BJ (cell line): ENCODE results near the gene TMEM178A. TPM values are rescaled to one million over a fixed set of nuclear protein-coding genes. Genes with fewer than 3 reads are reported as not detected.

ENCODE experiments used
- CTCF ChIA-PET: fragments of 350-600 bp; formaldehyde crosslinking; extraction: SDS; loops from one replicate; lab custom pipeline; 2021; ENCODE audit warnings: antibody characterized with exemption, inconsistent platforms; lab: Yijun Ruan, JAX
- POLR2A ChIA-PET: fragments of 300-600 bp; sonication (Branson Sonifier 250); formaldehyde crosslinking; extraction: SDS; loops from one replicate; lab custom pipeline; 2021; ENCODE audit warnings: antibody characterized with exemption; lab: Charles Lee
- DNase-seq: peaks from one replicate; pipeline ENCODE4 v3.0.0-alpha.2; 2011; ENCODE audit warnings: low read depth
- H3K27me3 ChIP-seq: 2 replicates; pipeline ENCODE4 v1.6.0; 2011; ENCODE audit warnings: low read length; ENCODE audit not compliant: control insufficient read depth, insufficient read depth
- H3K36me3 ChIP-seq: 2 replicates; pipeline ENCODE4 v1.5.1; 2011; ENCODE audit warnings: low read length; ENCODE audit not compliant: control insufficient read depth, insufficient read depth
- H3K4me3 ChIP-seq: 2 replicates; pipeline ENCODE4 v1.5.1; 2011; ENCODE audit warnings: low read depth, mild to moderate bottlenecking, control low read depth, low read length
- polyA plus RNA-seq: library from polyadenylated mRNA; depleted of rRNA; stranded (reverse); fragments of >200 nt; gene quantifications from 2 replicates; pipeline ENCODE4 v1.2.3, GENCODE V29; 2011
- TF ChIP-seq, protein P1 (sequence below): IDR thresholded peaks from 2 replicates; pipeline ENCODE4 v1.5.1; 2011; ENCODE audit warnings: low read depth, mild to moderate bottlenecking, control low read depth, inconsistent platforms, low read length, moderate library complexity; ENCODE audit not compliant: insufficient read depth

The TMEM178A gene
- polyA plus RNA-seq, 1 experiment: 2.0 TPM

- Histone ChIP-seq H3K4me3 (no peak overlapping the region), H3K36me3 (no peaks in the 10 kb centered on the region), H3K27me3 (no peaks in the 10 kb centered on the region)
- no peak for DNase-seq
- ChIA-PET CTCF (interaction anchor here (2.7 kb wide), 1 partner anchor 96 kb away, joined by 8 read pairs; no protein-coding TSS in a partner anchor), POLR2A (interaction anchor here (0.5 kb wide), 1 partner anchor 122 kb away, joined by 3 read pairs; no protein-coding TSS in a partner anchor)
- TF ChIP-seq, protein P1, sequence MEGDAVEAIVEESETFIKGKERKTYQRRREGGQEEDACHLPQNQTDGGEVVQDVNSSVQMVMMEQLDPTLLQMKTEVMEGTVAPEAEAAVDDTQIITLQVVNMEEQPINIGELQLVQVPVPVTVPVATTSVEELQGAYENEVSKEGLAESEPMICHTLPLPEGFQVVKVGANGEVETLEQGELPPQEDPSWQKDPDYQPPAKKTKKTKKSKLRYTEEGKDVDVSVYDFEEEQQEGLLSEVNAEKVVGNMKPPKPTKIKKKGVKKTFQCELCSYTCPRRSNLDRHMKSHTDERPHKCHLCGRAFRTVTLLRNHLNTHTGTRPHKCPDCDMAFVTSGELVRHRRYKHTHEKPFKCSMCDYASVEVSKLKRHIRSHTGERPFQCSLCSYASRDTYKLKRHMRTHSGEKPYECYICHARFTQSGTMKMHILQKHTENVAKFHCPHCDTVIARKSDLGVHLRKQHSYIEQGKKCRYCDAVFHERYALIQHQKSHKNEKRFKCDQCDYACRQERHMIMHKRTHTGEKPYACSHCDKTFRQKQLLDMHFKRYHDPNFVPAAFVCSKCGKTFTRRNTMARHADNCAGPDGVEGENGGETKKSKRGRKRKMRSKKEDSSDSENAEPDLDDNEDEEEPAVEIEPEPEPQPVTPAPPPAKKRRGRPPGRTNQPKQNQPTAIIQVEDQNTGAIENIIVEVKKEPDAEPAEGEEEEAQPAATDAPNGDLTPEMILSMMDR: no peak
Measured at GRCh38 chr2:39689876-39690275, 24.2 kb downstream of the TMEM178A start.

- H3K4me3 ChIP-seq: no peak overlapping the region
- H3K36me3 ChIP-seq: no peaks in the 10 kb centered on the region
- CTCF ChIA-PET: interaction anchor here (0.6 kb wide), 1 partner anchor 403 kb away, joined by 4 read pairs; no protein-coding TSS in a partner anchor
- TF ChIP-seq, protein P1: no peak
- no peak for DNase-seq
- POLR2A ChIA-PET: no interaction called here
- H3K27me3 ChIP-seq: no peaks in the 10 kb centered on the region
Measured at GRCh38 chr2:39693245-39693644, 27.5 kb downstream of the TMEM178A start.

GRCh38 chr2:39696101-39696553 lies 30.4 kb downstream of the TMEM178A start:
- H3K36me3 ChIP-seq: no peaks in the 10 kb centered on the region
- POLR2A ChIA-PET: interaction anchor here (0.6 kb wide), 1 partner anchor 154 kb away, joined by 5 read pairs; no protein-coding TSS in a partner anchor
- no peak overlapping the region for H3K4me3 ChIP-seq
- TF ChIP-seq, protein P1: no peak
- CTCF ChIA-PET: interaction anchor here (0.7 to 3.8 kb wide), 20 partner anchors 9 to 320 kb away, joined by 3 to 53 read pairs (median 5); no protein-coding TSS in a partner anchor
- no peaks in the 10 kb centered on the region for H3K27me3 ChIP-seq
- DNase-seq: peak; percentile 53

- ChIA-PET POLR2A (no interaction called here), CTCF (interaction anchor here (0.7 to 3.8 kb wide), 20 partner anchors 9 to 364 kb away, joined by 3 to 53 read pairs (median 5); no protein-coding TSS in a partner anchor)
- peak; percentile 20 for DNase-seq
- Histone ChIP-seq H3K36me3 (no peaks in the 10 kb centered on the region), H3K4me3 (no peak overlapping the region), H3K27me3 (no peaks in the 10 kb centered on the region)
- TF ChIP-seq, protein P1: peak; percentile 8; the same call in 1 of the 2 replicates
Measured at GRCh38 chr2:39696838-39697237, 31.1 kb downstream of the TMEM178A start.

DNA sequence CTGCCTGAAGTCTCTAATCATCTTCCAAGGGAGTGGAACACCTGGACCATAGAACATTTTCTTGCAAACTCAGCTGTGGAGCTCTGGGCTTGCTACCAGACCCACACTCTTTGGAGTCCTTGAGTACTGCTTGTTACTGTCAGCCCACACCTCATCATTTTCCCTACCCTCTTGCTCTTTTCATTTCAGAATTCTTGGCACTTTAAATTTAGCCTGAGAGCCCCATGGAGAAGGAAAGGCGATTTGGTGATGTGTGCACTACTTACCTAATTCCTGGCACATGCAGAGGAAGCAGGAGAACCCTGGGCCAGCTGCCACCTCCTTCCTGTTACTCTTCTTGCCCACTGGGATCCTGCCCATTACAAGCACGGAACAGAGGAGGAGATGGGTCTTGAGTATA lies 31.7 kb downstream of the TMEM178A start:
- ChIA-PET POLR2A (no interaction called here), CTCF (interaction anchor here (0.5 to 3.8 kb wide), 16 partner anchors 8 to 422 kb away, joined by 3 to 53 read pairs (median 4); no protein-coding TSS in a partner anchor)
- H3K27me3 ChIP-seq: no peaks in the 10 kb centered on the region
- no peak overlapping the region for H3K4me3 ChIP-seq
- TF ChIP-seq, protein P1: no peak
- no peaks in the 10 kb centered on the region for H3K36me3 ChIP-seq
- DNase-seq: no peak
